GM19099 (cell line): ENCODE data around the gene RPTOR.

Experiments used
- POLR2A ChIP-seq: IDR thresholded peaks from 3 replicates; pipeline ENCODE4 v1.6.1; 2011; ENCODE audit warnings: low read depth; ENCODE audit not compliant: insufficient read length; ENCODE audit errors: extremely low read depth

The RPTOR gene

GRCh38 chr17:80803451-80804428 lies 259.1 kb downstream of the RPTOR start:
- no peak for TF ChIP-seq POLR2A

GRCh38 chr17:80804466-80804865 lies 259.8 kb downstream of the RPTOR start:
- TF ChIP-seq POLR2A: no peak

DNA sequence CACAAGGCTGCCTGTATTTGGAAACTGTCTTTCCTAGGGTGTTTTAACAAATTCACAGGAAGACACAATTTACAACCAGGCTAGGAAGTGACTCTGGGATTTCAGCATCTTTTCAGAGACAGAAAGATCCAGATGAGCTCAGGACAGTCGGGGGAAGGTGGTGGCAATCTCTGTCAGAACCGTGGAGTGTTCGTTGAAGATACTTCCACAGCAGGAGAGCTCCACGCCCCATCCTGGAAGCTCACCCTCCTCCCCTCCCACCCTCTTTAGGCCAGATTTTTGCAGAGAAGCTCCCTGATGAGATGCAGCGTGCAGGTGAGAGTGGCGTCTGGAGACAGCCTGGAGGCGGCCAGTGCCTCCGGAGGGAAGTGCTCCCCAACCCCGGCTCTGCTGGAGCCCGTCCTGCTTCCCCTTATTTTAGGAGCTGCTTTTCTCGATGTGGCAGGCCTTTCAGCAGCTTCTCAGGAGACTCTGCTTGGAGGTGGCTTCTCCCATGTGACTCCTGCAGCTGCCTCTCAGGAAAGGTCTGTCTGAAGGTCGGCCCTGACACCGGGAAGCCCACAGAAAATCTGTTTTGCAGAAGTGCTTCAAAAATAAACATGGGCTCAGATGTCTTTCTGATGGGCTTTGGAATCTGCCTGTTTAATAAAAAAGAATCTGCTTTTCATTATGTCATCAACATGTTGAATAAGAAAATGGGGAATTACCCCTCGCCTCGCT lies 260.6 kb downstream of the RPTOR start:
- TF ChIP-seq POLR2A: no peak

DNA sequence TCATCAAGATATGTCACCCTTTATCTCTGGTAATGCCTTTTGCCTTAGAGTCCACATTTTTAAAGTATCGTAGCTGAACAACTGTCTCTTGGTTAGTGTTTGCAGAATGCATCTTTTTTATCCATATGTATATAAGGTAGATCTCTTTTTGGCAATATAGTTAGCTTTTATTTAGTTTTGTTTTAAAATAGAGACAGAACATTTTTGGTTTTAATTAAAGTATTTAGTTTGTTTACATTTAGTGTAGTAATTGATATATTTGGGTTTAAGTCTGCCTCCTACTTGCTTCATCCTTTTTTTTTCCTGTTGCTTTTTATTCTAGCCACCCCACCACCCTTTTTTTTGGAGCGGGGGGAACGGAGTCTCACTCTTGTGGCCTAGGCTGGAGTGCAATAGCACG lies 262.4 kb downstream of the RPTOR start:
- no peak for TF ChIP-seq POLR2A

- TF ChIP-seq POLR2A: no peak
Measured at GRCh38 chr17:80807882-80808281, 263.2 kb downstream of the RPTOR start.

DNA sequence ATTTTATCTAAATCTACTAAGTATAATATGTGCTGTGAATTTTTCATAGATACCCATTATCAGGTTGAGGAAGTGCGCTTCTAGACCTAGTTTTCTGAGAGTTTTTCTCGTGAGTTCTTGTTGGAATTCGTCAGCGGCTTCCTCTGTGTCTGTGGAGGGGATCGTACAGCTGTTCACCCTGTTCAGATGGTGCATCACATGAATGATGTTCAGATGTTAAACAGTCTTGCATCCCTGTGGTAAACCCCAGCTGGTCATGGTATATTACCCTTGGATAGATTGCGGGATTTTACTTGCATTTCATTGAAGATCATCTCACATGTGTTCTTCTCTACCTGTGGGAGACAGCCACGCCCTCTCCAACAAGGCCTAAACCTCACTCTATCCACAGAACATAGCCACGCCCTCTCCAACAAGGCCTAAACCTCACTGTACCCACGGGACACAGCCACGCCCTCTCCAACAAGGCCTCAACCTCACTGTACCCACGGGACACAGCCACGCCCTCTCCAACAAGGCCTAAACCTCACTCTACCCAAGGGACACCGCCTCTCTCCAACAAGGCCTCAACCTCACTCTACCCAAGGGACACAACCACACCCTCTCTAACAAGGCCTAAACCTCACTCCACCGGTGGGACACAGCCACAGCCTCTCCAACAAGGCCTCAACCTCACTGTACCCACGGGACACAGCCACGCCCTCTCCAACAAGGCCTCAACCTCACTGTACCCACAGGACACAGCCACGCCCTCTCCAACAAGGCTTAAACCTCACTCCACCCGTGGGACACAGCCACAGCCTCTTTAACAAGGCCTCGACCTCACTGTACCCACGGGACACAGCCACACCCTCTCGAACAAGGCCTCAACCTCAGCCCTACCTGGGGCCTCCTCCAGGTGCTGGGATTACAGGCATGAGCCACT lies 266.8 kb downstream of the RPTOR start:
- TF ChIP-seq POLR2A: no peak

DNA sequence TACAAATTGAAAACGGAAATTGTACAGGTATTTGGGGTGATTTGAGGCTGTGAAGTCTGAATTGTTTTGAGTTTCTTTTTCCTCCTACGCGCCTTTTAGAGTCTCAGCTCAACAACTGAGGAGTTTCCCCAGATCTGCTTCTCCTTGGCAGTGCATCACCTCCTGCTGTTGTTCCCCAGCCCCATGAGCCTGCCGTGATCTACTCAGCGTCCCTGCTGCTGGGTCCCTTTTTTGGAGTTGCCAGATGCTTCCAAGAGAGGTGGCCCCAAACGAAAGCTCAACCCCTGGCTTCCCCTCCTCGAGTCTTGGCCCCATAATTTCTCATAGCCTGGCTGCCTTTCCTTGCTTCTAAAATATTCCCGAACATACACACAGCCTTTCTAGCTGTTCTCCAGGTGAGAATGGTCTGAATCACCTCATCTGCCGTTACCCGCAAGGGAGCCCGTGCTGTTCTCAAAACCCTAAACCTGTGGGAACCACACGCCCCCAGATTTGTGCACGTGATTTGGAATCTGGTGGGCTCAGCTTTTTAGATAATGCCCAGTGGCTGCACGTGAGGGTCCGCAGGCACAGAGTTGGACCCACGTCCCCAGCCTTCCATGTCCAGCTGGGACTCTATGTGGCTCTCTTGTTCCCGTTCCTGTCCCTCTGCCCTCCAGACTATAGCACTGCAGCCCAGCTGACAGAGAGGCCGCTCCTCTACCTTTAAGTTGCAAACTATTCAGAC lies 267.9 kb downstream of the RPTOR start:
- TF ChIP-seq POLR2A: no peak

- no peak for TF ChIP-seq POLR2A
Measured at GRCh38 chr17:80813318-80813717, 268.7 kb downstream of the RPTOR start.

DNA sequence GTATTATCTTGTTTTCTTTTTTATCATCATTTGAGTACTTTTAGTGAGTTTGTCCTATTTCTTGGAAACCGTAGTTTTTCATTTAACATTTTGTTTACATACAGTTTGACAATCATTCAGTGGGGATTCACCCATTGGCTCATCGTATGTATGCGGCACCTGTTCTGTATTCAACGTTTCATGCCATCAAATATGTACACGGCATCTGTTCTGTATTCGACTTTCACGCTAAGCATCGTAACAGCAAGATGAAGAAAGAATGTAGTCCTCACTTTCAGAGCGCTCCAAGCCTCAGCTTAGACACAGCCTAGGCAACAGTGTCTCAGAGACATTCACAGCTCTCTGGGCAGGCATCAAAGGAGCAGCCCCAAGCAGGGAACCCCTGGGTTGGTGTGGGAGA lies 269.9 kb downstream of the RPTOR start:
- TF ChIP-seq POLR2A: no peak

GRCh38 chr17:80815151-80815681 lies 270.6 kb downstream of the RPTOR start:
- no peak for TF ChIP-seq POLR2A

- TF ChIP-seq POLR2A: no peak
Measured at GRCh38 chr17:80816241-80817103, 271.8 kb downstream of the RPTOR start.

- TF ChIP-seq POLR2A: no peak
Measured at GRCh38 chr17:80817321-80817845, 272.7 kb downstream of the RPTOR start.

GRCh38 chr17:80817861-80818260 lies 273.2 kb downstream of the RPTOR start:
- no peak for TF ChIP-seq POLR2A
